GM10248 (cell line): ENCODE measurements around the gene SLC9C2.
"Not testable (repeated sequence)": the region's sequence is repeated elsewhere in the genome, so short reads cannot be mapped to it uniquely, and the experiment has no call there.

Experiments
- CTCF ChIA-PET: fragments of 300-600 bp; sonication (Branson Sonifier 250); formaldehyde crosslinking; extraction: SDS; loops from one replicate; lab custom pipeline; 2021; ENCODE audit warnings: antibody characterized with exemption; lab: Yijun Ruan, JAX
- POLR2A ChIA-PET: fragments of 350-650 bp; sonication (Branson Sonifier 250); formaldehyde crosslinking; extraction: SDS; loops from one replicate; lab custom pipeline; 2020; ENCODE audit warnings: antibody characterized with exemption; lab: Yijun Ruan, JAX
- DNase-seq: peaks from one replicate; pipeline ENCODE4 v3.0.0; 2012; ENCODE audit errors: extremely low spot score
- CTCF ChIP-seq: IDR thresholded peaks from 2 replicates; pipeline ENCODE4 v1.5.1; 2012; ENCODE audit warnings: mild to moderate bottlenecking, low read depth; ENCODE audit errors: extremely low read depth, missing control alignments, control extremely low read depth

SLC9C2 gene

DNA sequence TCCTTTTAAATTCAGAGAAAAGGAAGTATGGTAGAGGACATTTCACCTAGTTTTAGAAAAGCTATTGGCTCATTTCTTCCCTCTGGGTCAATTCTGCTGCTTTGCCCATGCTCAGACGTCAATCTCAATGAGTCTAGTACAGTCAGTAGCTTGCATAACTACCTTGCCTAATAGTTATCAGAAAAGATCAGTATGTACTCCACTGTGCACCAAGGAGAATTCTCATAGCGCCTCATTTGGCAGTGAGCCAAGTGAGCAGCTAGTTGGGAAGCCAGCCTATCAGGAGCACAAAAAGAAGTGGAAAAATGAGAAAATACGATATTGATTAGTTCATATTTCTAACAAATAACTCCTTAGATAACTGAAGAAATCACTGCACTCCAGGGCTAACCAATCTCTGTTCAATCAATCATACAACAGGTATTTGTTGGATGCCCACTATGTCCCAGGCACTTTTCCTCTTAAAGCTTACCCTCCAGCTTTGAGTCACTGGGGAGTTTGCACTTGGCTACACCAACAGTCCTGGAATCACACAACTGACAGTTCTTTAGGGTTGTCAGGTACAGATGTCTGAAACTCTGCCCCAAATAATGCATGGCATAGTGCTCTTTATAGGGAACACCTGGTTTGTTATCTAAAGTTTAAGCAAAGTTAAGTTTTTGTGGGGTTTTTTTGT lies 75.6 kb downstream of the SLC9C2 start:
- no peak for DNase-seq
- TF ChIP-seq CTCF, result no peak
- ChIA-PET CTCF (interaction anchor here (0.9 kb wide), 1 partner anchor 9 kb away, joined by 3 read pairs; no protein-coding TSS in a partner anchor), POLR2A (no interaction called here)

GRCh38 chr1:173525926-173526325 lies 76.9 kb downstream of the SLC9C2 start:
- ChIA-PET CTCF (no interaction called here), POLR2A (no interaction called here)
- TF ChIP-seq CTCF, result no peak
- DNase-seq, result no peak

- ChIA-PET POLR2A (no interaction called here), CTCF (interaction anchor here (1.0 kb wide), 1 partner anchor 11 kb away, joined by 3 read pairs; no protein-coding TSS in a partner anchor)
- no peak for TF ChIP-seq CTCF
- no peak for DNase-seq
These were observed 79.5 kb downstream of the SLC9C2 start for GRCh38 chr1:173523329-173523728.

- ChIA-PET CTCF (interaction anchor here (1.1 kb wide), 1 partner anchor 97 kb away, joined by 3 read pairs; no protein-coding TSS in a partner anchor), POLR2A (no interaction called here)
- DNase-seq, result no peak
These were observed 82.1 kb downstream of the SLC9C2 start for GRCh38 chr1:173520799-173521198.

GRCh38 chr1:173514503-173514902 lies 88.4 kb downstream of the SLC9C2 start:
- DNase-seq, POLR2A ChIA-PET: not testable (repeated sequence)
- CTCF ChIA-PET, result interaction anchor here (0.7 to 1.4 kb wide), 3 partner anchors 15 to 795 kb away, joined by 3 read pairs; no protein-coding TSS in a partner anchor

More at GRCh38 chr1:173520799-173521198, 82.1 kb downstream of the SLC9C2 start:
- TF ChIP-seq CTCF, result no peak

DNA sequence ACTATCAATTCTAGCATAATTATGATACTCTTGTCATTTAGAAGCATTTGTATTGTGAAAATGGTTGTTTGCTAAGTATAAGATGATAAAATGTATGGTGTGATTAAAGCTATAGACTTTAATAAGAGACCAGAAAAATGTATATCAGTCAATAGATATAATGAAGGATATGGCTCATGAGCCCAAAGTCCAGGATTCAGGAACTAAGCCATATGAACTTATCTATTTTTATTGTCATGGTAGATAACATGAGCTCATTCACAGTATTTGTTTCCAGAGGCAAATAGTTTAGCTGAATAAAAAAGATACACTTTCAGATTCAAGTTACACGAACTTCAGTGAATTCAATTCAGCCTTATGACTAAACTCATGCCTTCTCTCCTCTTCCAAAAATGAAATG lies 93.1 kb downstream of the SLC9C2 start:
- CTCF ChIA-PET, result interaction anchor here (0.7 to 1.4 kb wide), 2 partner anchors 8 to 765 kb away, joined by 3 to 4 read pairs; no protein-coding TSS in a partner anchor
- POLR2A ChIA-PET, result no interaction called here
- no peak for TF ChIP-seq CTCF
- no peak for DNase-seq

DNA sequence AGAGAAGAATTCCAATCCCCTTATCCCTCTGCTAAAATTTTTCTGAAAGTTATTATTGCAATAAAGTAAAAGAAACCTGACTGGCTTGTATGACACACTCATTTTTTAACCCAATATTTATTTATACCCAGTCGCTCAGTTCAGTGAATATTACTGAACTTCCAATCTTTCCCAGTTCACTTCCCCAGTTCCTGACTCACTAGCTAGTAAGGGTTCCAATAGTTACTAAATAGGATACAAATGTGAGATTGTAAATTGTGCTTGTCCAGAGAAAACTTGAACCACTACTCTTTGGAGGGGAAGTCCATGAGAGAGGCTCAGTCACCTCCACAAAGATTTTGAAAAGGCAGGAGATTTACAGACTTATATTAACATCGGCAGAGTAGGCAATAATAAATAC lies 94.3 kb downstream of the SLC9C2 start:
- TF ChIP-seq CTCF, result no peak
- ChIA-PET POLR2A (no interaction called here), CTCF (interaction anchor here (1.4 kb wide), 1 partner anchor 10 kb away, joined by 4 read pairs; no protein-coding TSS in a partner anchor)
- no peak for DNase-seq
